Natural killer cell (primary cell): ENCODE data around the gene C8G. TPM values are rescaled to one million over a fixed set of nuclear protein-coding genes. Genes with fewer than 3 reads are reported as not detected.

Experiments
- ATAC-seq, 3 donors: fragments of 150-1000 bp in 2 of 3; fragments of 200-7000 bp in 1 of 3; cut with Tn5 transposase; 1 replicate in 1 of 3; 2 replicates in 2 of 3; pipeline ENCODE4 v1.10.0; 2021; ENCODE audit warnings: mild to moderate bottlenecking in 2 of 3, moderate library complexity in 2 of 3
- DNase-seq, 2 donors: peaks; one replicate each; pipeline versions ENCODE4 v3.0.0 to v3.0.0-alpha.2; 2013 to 2021; ENCODE audit warnings: mixed read lengths in 1 of 2
- H3K27ac ChIP-seq: one replicate; pipeline ENCODE4 v1.5.1; 2013; ENCODE audit warnings: mild to moderate bottlenecking, low read length
- H3K27me3 ChIP-seq: one replicate; pipeline ENCODE4 v1.6.1; 2013; ENCODE audit warnings: low read length; ENCODE audit not compliant: control insufficient read depth, insufficient read depth
- H3K36me3 ChIP-seq: one replicate; pipeline ENCODE4 v1.6.1; 2013; ENCODE audit warnings: low read length; ENCODE audit not compliant: control insufficient read depth, insufficient read depth
- H3K4me1 ChIP-seq: one replicate; pipeline ENCODE4 v1.6.1; 2013; ENCODE audit warnings: low read length; ENCODE audit not compliant: control insufficient read depth, insufficient read depth
- H3K4me3 ChIP-seq: one replicate; pipeline ENCODE4 v1.5.1; 2013; ENCODE audit warnings: low read length
- H3K9me3 ChIP-seq: one replicate; pipeline ENCODE4 v1.6.1; 2013; ENCODE audit warnings: low read length; ENCODE audit not compliant: control insufficient read depth, insufficient read depth
- H3K27ac Mint-ChIP-seq, 2 donors: one replicate each; pipeline ENCODE4 v1.8.0; 2022; ENCODE audit warnings: mild to moderate bottlenecking in 2 of 2, mixed read lengths in 2 of 2, moderate library complexity in 1 of 2
- H3K27me3 Mint-ChIP-seq, 2 donors: one replicate each; pipeline ENCODE4 v1.8.0; 2022; ENCODE audit warnings: low read depth in 2 of 2, mixed read lengths in 2 of 2
- H3K36me3 Mint-ChIP-seq: one replicate; pipeline ENCODE4 v1.8.0; 2022; ENCODE audit warnings: mixed read lengths
- H3K4me1 Mint-ChIP-seq, 2 donors: one replicate each; pipeline ENCODE4 v1.8.0; 2022; ENCODE audit warnings: mixed read lengths in 2 of 2
- H3K4me3 Mint-ChIP-seq: one replicate; pipeline ENCODE4 v1.8.0; 2022; ENCODE audit warnings: mild to moderate bottlenecking, moderate library complexity, mixed read lengths
- H3K9me3 Mint-ChIP-seq, 2 donors: one replicate each; pipeline ENCODE4 v1.8.0; 2022; ENCODE audit warnings: mixed read lengths in 2 of 2
- WGBS: methylation state at CpG from one replicate; pipeline ENCODE4 v1.1.7; 2013; ENCODE audit warnings: missing lambda C conversion rate; ENCODE audit not compliant: insufficient coverage; 5-methylcytosine and 5-hydroxymethylcytosine counted together
- intact Hi-C: fragments of 100-400 bp; cut with micrococcal nuclease; formaldehyde crosslinking; loops from one replicate; pipeline ENCODE4 v1.14.2; 2022
- total RNA-seq, 4 donors: library from RNA; stranded (reverse); fragments of 120-200 nt in 1 of 4; gene quantifications; one replicate each; pipeline versions ENCODE4 v1.2.3 to v1.2.4, GENCODE V29; 2013 to 2022
- TF ChIP-seq, protein P1 (sequence below): fragments of 200-600 bp; IDR thresholded peaks from one replicate; pipeline ENCODE4 v1.8.0; 2022; ENCODE audit warnings: antibody characterized with exemption

The C8G gene
- total RNA-seq, 3 donors from 2014 or later (not counting 1 experiment from before 2014, with no cell fraction given): 3.9 to 8.5 (median 7.3) TPM

DNA sequence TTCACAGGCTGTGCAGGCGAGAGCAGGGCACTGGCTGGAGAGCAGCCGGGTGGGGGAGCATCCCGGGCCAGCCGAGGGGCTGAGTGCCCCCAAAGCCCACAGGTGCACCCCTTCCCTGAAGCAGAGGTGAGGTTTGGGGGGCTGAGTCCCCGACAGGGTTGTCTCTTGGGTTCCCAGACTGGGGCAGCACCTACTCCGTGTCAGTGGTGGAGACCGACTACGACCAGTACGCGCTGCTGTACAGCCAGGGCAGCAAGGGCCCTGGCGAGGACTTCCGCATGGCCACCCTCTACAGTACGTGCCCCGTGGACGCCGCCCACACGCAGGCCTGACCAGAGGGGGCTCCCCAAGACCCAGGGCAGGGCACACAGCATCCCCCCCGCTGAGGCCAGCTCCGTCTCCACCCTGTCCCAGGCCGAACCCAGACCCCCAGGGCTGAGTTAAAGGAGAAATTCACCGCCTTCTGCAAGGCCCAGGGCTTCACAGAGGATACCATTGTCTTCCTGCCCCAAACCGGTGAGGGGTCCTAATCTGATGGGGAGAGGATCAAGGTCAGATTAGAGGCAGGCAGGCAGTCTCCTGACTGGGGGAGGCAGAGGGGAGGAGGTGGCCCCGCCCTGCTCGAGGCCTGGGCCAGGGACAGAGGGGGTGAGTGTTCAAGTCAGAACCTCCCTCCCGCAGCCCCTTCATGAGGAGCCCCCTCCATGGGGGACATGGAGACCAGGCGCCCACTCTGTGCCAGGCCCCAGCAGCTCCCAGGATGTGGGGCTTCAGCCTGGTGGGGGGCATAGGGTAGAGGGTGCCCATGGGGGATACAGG is 34.9 kb downstream of the C8G start:
- WGBS: 92% methylated on average over 26 of the region's 26 CpGs
- Mint-ChIP-seq H3K27ac (peak overlapping the region in 1 of 2 donors; percentile 31), H3K4me3 (no peak overlapping the region), H3K36me3 (no peaks in the 10 kb centered on the region), H3K27me3 (peaks cover 0 to 7% of the 10 kb centered on the region in 2 donors), H3K9me3 (no peaks in the 10 kb centered on the region), H3K4me1 (peaks cover 6 to 33% of the 10 kb centered on the region in 2 donors)
- Histone ChIP-seq H3K4me1 (peaks cover 42% of the 10 kb centered on the region), H3K27ac (no peak overlapping the region), H3K9me3 (no peaks in the 10 kb centered on the region), H3K36me3 (no peaks in the 10 kb centered on the region), H3K27me3 (peaks cover 6% of the 10 kb centered on the region), H3K4me3 (no peak overlapping the region)
- TF ChIP-seq, protein P1, sequence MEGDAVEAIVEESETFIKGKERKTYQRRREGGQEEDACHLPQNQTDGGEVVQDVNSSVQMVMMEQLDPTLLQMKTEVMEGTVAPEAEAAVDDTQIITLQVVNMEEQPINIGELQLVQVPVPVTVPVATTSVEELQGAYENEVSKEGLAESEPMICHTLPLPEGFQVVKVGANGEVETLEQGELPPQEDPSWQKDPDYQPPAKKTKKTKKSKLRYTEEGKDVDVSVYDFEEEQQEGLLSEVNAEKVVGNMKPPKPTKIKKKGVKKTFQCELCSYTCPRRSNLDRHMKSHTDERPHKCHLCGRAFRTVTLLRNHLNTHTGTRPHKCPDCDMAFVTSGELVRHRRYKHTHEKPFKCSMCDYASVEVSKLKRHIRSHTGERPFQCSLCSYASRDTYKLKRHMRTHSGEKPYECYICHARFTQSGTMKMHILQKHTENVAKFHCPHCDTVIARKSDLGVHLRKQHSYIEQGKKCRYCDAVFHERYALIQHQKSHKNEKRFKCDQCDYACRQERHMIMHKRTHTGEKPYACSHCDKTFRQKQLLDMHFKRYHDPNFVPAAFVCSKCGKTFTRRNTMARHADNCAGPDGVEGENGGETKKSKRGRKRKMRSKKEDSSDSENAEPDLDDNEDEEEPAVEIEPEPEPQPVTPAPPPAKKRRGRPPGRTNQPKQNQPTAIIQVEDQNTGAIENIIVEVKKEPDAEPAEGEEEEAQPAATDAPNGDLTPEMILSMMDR: no peak
- intact Hi-C loops: no loop called here
- ATAC-seq (no peak), DNase-seq (no peak)

DNA sequence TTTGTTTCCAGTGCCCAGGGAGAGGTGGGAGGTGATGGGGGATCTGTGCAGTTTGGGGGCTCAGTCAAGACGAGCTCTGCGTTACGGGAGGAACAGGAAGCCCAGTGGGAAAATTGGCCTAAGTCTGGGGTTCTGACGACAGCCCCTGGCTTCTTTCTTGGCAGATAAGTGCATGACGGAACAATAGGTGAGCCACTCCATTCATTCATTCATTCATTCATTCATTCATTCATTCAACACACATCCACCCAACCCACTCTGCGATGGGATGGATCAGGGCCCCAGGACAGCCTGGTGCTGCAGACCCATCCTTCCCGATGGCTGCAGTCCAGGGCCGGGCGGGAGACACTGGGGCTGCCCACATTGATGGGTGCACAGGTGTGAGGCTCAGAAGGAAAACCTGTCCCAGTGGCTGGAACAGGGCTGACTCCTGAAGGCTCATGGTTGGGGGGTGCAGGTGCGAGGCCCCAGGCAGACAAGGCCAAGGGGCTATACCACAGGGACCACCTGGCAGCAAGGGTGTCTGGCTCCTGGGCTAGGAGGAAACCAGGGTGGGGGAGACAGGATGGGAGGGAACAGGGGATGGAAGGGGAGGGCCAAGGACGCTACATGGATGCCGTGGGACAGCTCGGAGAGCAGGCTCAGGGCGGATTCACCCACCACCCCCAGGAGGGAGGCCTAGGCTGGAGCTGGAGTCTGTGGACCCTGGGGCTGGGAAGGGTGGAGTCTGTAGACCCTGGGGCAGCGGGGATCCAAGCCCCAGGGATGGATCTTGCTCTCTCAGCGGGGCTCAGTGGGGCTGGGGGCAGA is 35.8 kb downstream of the C8G start:
- TF ChIP-seq, protein P1: no peak
- H3K27me3 Mint-ChIP-seq: peaks cover 0 to 7% of the 10 kb centered on the region in 2 donors
- H3K9me3 Mint-ChIP-seq: no peaks in the 10 kb centered on the region
- ATAC-seq (no peak), DNase-seq (no peak)
- no peak overlapping the region for H3K27ac ChIP-seq
- no peaks in the 10 kb centered on the region for H3K36me3 ChIP-seq
- peak overlapping the region in 1 of 2 donors; percentile 31 for H3K27ac Mint-ChIP-seq
- H3K4me3 ChIP-seq: no peak overlapping the region
- peaks cover 0 to 24% of the 10 kb centered on the region in 2 donors for H3K4me1 Mint-ChIP-seq
- H3K4me1 ChIP-seq: peaks cover 36% of the 10 kb centered on the region
- H3K36me3 Mint-ChIP-seq: no peaks in the 10 kb centered on the region
- H3K27me3 ChIP-seq: peaks cover 10% of the 10 kb centered on the region
- no peak overlapping the region for H3K4me3 Mint-ChIP-seq
- 95% methylated on average over 16 of the region's 16 CpGs for WGBS
- intact Hi-C loops: no loop called here
- no peaks in the 10 kb centered on the region for H3K9me3 ChIP-seq

DNA sequence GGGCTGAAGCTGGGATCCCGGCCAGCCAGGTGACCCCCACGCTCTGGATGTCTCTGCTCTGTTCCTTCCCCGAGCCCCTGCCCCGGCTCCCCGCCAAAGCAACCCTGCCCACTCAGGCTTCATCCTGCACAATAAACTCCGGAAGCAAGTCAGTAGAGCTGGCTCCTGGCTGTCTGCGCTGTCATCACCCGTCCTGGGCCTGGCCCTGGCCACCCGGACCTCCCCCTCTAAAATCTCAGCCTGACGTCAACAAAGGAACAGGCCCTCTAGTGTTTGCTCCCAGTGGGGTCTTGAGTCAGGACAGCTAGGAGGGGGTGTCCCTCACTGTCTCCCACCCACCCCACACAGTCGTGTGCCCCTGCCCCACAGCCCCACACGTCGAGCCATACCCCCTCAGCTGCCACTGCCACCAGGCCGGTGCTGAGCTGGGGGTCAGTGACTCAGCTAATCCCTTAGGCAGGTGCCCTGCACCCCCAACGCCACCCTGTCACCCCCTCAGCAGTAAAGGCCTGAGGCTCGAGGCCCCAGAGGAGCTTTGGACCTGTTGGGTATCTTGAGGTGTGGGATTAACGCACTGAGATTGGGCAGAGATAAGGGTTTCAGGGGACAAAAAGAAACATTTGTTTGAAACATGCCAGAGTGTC is 36.7 kb downstream of the C8G start:
- Histone ChIP-seq H3K4me3 (no peak overlapping the region), H3K9me3 (no peaks in the 10 kb centered on the region), H3K27me3 (peaks cover 10% of the 10 kb centered on the region), H3K36me3 (no peaks in the 10 kb centered on the region), H3K4me1 (peaks cover 27% of the 10 kb centered on the region), H3K27ac (no peak overlapping the region)
- DNase-seq (no peak), ATAC-seq (no peak)
- H3K9me3 Mint-ChIP-seq: no peaks in the 10 kb centered on the region
- no peak overlapping the region for H3K4me3 Mint-ChIP-seq
- H3K36me3 Mint-ChIP-seq: no peaks in the 10 kb centered on the region
- peaks cover 0 to 16% of the 10 kb centered on the region in 2 donors for H3K4me1 Mint-ChIP-seq
- intact Hi-C loops: no loop called here
- 81% methylated on average over 15 of the region's 17 CpGs for WGBS
- no peak overlapping the region for H3K27ac Mint-ChIP-seq
- peaks cover 0 to 7% of the 10 kb centered on the region in 2 donors for H3K27me3 Mint-ChIP-seq
- TF ChIP-seq, protein P1: no peak
